ENCODE results near the gene RBP2.

DNA sequence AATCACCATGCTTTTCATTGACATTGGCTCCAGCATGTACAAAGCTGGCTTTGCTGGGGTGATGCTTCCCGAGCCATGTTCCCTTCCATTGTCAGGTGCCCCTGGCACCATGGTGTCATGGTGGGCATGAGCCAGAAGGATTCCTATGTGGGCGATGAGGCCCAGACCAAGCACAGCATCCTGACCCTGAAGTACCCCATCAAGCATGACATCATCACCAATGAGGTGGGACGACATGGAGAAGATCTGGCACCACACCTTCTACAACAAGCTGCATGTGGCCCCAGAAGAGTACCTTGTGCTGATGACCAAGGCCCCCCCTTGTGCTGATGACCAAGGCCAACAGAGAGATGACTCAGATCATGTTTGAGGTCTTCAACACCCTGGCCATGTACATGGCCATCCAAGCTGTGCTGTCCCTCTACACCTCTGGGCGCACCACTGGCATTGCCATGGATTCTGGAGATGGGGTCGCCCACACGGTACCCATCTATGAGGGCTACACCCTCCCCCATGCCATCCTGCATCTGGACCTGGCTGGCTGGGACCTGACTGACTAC, 17.6 kb upstream of the RBP2 start:
- TF ChIP-seq, protein P1, sequence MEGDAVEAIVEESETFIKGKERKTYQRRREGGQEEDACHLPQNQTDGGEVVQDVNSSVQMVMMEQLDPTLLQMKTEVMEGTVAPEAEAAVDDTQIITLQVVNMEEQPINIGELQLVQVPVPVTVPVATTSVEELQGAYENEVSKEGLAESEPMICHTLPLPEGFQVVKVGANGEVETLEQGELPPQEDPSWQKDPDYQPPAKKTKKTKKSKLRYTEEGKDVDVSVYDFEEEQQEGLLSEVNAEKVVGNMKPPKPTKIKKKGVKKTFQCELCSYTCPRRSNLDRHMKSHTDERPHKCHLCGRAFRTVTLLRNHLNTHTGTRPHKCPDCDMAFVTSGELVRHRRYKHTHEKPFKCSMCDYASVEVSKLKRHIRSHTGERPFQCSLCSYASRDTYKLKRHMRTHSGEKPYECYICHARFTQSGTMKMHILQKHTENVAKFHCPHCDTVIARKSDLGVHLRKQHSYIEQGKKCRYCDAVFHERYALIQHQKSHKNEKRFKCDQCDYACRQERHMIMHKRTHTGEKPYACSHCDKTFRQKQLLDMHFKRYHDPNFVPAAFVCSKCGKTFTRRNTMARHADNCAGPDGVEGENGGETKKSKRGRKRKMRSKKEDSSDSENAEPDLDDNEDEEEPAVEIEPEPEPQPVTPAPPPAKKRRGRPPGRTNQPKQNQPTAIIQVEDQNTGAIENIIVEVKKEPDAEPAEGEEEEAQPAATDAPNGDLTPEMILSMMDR (IDR thresholded peaks at IDR 0.05) = no peak
- TF ChIP-seq POLR2A (IDR thresholded peaks at IDR 0.05) = no peak
